ENCODE results near the gene CD44.

CD44 gene

DNA sequence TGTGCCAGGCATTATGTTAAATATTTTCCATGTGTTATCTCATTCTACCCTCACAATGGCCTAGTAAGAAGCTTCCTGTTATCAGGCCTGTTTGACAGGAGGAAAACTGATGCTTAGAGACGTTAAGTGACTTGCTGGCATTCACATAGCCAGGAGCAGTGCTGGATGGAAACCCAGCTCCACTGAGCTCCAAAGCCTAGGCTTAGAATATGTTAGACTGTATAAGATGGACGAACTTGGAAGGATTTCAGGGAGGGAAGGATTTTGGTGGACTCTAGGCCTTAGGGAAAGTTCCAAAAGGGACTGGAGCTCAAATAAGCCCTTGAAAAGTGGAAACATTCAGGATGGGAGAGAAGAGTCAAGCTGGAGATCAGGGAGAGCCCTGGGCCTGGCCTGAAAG, 2.1 kb downstream of the CD44 start:
- no peak for DNase-seq

DNA sequence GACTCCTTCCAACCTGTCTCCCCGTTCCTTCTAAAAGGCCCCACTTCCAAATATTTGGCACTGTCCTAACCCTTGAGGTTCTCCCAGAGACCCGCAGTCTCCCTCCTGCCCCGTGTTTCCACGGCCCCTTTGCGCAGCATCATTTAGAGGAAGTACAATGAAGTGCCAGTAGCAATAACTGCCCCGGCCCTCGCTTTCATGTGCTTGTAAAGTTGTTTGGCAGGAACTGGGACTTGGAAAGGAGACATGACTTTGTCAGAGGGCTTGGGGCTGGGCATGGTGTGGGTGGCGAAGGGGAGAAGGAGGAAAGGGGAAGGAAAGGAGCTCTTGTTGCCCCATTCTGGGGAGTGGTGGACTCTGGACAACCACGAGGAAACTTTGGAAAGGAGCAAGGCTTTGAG, 2.6 kb downstream of the CD44 start:
- no peak for DNase-seq

DNA sequence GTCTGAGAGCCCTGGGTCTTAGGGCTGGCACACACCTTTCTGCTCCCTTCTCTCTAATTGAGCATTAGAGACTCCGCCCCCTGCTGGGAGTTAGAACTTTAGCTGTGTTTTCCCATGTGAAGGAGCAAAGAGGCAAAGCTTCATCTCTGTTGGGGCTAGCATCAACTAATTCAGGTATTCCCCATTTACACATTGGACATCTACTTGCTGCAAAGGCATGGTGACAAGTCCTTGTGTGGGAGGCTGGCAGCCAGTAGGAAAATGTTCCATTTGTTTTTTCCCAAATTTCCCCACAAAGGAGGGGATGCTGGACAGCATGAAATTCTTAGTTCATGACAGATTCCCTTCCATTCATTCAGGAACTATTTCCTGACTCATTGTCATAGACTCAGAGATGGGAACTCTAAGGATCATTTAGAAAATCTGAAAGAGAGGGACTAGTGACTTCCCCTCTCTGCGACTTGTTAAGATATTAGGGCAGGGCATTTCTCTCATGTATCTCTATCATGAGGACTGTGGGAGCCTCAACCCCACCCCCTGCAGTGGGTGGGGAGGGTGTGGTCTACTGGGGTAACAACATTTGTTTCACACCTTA, 3.6 kb downstream of the CD44 start:
- DNase-seq, result no peak

DNA sequence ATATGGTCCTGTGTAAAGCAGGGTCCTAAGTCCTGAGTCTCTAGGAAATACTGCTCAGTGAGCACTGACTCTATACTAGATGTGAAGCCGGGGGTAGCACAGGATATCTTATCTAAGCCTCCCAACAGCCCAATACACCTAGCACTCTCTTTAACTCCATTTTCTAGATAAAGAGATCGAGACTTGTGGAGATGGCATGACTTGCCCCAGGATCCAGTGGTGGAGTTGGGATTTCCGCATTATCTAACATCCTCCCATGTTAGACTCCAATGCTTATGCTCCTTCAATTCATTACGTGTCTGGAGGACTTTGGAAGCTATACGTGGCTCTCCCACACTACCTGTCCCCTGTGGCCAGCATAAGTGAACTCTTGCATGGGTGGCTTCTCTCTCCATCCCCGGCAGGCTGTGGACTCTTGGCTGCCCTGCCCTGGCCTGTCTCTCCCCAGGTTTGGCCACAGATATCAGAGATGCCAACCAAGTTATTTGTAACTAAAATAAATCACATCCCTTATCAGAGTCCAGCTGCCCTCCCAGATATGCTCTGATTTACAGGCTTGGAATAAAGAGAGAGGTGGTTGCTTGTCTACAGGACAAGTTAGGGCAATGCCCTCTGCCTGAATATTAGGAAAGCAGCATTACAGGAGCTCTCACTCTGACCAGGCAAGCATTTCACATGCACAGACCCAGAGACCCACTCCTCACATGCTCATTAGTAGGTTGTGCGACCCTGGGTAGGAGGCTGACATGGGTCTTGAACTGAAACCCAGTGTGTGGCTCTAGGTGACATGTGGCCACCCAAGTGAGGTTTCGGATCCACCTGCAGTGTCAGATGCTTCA, 4.5 kb downstream of the CD44 start:
- no peak for DNase-seq

DNA sequence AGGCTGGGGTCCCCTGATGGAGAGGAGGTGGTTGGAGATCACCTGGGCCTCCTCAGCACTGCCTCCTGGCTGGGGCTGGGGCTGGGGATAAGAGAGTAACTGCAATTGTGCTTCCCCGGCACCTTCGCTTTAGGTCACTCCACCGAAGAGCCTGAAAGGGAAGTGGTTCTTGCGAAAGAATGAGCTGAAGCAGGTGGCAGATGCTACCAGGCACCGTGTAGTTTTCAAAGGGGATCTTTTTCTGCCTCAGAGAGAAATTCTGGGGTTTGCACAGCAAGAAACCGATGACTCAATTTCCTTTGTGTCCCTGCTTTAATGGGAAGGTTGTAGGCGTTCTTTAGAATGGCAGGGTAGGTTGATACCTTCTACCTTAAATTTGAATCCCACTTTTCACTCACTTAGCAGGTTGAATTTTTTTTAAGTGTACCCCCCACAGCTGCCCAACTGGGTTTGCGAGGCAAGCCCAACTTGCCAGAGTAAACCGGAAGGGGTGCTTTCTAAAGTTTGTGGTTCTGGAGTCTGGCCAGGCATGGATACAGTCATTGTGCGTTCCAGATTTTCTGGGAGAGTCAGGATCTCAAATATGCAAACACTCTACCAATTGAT, 5.3 kb downstream of the CD44 start:
- DNase-seq, result no peak

DNA sequence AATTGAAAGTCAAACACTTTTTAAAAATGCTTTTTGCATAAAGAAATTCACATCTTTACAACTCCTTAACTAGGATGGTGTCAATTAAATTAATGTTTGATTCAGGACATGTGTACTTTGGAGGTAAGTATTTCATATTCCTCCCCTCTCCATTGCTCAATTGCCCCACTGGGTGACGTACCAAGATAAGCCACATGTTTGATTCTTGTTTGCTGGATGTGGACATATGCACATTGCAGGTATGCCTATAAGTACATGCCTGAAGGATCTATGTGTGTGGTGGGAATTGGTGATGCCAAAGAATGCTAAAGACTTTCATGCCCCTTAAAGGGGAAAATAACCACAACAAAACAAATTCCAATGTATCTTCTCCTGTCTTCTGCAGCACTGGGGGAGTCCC, 5.8 kb downstream of the CD44 start:
- DNase-seq, result no peak

DNA sequence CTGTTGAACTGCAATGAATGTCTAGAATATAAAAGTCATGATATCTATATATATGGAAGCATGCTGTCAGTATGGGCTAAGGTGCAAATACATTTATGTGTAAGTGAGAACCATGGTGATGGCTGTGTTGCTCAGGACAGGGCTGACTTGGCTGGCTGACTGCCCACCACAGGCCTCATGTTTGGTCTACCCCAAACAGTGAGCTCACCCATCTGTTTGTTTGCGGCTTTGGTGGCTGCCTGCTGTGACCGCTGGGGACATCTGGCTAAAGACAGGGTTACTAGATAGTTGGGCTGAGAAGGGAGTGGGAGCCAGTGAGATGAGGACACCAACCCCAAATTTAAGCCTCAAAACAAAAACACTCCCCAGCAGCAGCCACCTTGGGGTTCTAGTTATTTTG, 6.3 kb downstream of the CD44 start:
- no peak for DNase-seq

DNA sequence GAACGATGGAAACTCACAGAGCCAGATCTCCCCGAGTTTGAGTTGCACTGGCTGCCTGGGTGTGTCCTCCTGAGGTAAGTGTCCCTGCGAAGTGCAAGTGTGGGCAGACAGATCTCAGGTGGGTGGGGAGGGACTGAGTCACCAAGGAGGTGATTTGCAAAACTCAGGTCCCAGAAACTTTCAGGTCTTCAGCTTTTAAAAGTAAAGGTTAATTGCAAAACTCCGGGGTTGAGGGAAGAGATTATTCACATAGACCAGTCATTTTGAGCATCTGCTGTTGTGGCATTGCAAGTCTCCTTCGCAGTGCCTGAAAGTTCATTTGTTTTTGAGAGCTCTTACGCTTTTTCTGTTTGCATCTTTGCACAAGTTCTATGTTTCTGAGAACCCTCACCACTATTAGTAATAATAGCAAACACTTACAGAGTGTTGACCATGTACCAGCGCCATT, 7.1 kb downstream of the CD44 start:
- no peak for DNase-seq

DNA sequence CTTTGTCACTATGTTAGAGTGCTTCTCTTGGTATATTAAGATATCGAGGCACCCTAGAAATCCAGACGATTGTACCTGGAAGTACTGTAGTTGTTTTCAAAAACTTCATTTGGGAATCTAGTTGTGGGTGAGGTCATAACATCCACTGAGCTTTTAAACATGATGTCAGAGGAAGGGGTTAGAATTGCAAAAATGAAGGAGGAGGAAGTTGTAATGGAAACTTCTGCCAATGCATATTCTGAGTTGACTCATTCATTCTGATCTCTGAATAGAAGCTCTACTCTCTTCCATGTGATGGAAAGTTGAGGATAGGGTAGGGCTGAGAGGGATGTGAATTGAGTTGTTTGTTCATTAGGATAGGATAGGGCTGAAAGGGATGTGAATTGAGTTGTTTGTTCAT, 7.7 kb downstream of the CD44 start:
- no peak for DNase-seq

DNA sequence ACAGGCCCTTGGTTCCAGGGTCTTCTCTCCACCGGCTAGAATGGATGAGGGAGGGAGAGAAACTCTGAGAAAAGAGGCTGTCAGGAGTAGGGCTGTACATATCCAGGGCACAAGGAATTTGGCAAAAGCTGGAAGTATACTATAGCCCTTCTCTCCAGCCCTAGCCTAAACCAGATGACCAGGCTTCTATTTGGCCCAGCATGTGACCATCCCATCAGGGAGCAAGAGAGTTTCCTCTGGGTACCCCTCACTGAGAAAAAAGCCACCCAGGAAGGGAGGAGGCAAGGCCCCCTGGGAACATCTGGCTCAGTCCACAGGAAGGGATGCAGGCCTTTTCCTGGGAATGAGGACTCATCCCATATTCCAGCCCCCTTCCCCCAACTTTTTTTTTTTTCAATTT, 8.3 kb downstream of the CD44 start:
- no peak for DNase-seq

DNA sequence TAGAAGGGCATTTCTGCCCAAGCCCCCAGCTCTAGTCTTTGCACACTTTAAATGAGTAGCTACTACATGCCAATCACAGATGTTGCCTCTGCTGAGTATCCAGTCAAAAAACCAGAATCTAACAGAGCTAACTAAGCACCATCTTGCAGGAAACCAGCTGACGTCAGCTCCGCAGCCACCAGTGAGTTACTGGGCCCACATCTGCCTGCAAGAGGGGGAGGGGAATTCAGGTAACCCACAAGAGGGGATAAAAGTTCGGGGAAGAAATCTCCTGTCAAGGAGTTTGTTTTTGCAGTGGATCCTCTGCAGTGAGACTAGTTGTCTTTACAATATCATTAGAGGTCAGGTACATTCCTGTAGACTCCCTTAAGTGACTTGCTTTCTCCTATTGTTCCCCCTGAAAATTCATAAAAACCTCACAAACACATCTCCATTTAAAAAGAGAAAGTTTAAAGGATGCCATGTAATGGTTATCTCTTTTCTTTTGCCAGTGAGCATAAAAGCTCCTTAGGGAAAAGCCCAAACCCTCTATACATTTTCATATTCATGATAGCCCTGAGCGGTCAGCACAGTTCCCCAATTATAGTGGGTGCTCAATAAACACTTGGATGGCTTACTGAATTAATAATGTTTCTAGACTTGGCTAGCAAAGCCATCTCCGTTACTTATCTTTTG, 9.3 kb downstream of the CD44 start:
- no peak for DNase-seq

DNA sequence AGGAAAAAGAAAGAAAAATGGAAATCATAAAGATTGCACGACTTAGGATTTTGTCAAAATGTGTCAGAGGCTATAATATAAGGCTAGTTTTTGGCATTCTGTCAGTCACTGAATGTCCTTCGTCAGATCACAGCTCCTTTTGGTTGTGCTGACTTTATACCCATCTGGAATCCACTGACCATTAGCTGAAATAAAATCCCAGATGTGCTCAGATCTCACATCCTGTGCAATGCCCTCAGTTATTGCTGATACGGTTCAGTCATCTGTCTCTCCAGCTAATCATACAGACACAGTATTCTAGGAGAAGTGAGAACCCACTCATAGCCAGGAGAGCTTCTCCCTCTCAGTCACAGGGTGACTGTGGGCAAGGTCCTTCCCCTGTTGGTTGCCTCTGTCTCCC, 11.5 kb downstream of the CD44 start:
- DNase-seq, result no peak

DNA sequence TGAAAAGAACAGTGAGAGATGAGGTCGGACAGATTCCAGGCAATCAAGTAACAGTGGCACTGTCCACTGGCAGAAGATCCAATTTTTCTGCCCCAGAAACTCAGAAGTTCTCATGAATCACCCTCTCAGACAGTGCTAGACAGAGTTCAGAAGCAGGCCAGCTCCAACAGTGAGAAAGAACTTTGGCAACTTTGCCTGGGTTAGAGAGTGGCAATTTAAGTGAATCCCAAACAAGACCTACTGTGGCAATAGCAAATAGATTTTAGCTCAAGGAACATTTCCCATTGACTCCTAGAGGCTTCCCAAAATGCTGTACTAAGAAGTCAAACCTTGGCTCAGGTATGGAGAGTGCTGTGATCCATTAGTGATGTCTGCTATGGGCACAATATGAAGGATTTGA, 12.3 kb downstream of the CD44 start:
- DNase-seq, result no peak

DNA sequence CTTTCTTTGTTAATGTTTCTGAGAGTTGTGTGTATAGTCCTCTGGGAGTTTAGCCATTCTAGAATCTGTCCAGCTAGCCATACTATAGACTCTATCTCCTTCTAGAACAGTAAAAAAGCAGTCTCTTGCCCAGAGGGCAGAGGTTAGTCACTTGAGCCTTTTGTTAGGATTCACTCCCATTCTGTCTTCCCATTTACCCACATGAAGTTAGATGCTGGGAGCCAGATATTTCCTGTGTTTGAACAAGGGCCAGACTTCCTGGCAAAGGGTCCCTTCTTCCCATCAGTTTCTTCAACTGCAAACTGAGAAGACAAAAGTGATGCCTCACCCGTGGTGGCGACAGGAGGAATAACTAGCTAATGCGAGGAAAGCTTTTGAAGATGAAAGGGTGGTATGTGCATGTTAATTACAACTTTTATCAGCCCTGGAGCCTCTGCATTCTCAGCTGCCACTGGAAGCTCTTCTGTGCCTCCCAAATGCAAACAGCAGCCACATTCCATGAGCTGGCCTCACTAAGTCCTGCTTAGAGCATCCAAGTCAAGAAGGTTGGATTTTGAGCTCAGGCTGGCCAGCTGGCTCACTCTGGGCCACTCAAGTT, 12.8 kb downstream of the CD44 start:
- DNase-seq, result no peak

DNA sequence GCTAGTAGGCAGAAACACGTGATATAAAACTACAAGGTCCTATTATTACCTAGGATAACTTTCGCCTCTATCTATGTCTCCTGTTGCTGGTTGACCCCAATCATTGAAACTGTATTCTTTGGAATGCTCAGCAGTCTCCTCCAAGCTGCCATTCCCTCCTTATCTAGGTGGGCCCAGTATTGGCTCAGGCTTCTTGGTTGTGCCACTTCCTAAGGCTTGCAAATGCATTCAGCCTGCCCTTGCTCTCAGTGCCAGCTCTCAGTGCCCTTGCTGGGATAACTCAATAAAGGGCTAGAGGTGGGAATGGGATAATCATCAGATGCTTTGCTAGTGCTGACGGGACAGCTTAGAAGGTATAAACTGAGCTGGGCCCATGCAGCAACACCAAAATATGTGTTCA, 13.6 kb downstream of the CD44 start:
- DNase-seq, result no peak

DNA sequence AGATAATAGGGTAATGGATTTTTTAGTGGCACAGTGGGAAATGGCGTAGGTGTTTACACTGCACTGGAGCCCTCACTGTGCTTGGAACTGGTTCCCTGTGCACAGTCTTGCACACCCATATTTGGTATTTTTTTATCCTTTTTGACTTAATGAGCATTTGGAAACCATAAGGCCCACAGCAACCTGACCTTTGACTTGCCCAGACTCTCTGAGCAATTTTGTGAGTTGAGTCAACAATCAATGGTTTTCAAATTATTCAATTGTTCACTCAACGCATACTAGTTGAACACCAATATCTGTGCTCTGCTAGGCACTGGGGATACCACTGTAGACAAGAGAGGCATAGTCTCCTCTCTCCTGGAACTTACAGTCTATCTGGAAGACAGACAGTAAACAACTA, 14.3 kb downstream of the CD44 start:
- no peak for DNase-seq

DNA sequence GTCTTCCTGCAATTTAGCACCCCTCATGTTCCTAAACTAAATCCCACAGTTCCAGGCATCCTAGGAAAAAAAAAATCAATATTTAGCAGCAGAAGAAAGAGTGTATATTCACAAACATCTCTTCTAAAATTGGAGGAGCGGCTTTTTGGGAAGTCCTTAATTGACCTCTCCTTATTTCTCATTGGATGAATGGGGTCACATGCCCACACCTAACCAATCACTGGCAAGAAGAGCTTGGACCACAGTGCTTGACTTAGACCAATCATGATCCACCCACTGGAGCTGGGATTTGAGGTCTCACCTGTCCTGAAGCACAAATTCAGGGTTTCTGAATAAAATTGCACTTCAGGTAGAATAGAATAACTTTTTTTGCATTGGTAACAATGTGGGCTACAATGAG, 16.0 kb downstream of the CD44 start:
- DNase-seq, result no peak

DNA sequence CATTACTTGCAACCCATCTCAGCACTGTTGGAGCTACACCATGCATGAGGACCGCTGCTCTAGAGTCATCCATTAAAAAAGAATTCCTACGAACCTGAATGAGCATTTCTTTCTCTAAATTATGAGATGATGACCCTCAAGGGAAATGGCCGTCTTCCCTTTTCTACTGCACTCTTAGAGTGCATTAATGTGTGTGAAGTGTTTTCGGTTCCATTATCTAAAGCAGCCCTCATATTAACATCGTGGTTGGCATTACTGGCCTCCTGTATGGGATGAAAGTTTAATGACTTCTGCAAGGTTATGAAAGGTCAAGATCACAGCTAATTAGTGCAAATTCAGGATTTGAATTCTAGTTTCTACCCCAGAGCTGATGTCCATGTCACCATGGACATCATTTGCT, 16.7 kb downstream of the CD44 start:
- DNase-seq, result no peak

DNA sequence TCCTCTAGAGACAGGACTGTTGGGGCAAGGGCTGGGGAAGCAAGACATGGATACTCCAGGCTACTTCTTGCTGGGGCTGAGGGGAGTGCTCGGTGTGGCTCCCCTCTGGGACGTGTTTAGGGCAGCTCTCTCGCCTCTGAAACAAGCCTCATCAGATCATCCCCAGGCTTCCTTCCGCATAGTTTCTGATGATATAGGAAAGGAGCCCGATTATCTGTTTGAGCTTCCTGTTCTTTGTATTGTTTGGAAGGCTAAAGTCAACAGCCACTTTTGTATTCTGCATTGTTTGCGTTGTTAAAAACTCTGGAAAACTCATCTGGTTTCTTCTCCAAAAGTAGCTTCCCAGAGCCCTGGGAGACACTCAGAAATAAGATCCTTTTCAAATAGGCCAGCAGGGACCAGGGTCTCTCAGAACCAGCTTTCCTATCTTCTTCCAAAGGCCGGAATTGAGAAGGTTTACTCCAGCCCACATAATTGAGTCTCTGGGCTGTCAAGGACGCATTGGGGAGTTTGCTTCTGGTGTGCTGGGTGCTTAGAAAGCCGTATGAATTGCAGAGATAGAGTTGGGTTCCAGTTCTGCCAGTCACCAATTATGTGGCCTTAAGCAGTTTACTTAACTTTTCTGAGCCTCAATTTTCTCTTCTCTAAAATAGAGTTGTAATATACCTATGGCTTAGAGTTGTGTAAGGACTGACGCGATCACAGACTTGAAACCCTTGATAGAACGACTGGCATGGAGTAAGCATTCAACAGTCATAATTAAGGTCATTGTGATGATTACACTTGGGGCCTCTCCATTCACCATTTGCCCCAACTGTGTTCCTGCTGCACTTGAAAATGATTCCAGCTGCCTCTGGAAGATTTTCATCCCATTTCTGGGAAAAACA, 19.1 kb downstream of the CD44 start:
- DNase-seq, result no peak

DNA sequence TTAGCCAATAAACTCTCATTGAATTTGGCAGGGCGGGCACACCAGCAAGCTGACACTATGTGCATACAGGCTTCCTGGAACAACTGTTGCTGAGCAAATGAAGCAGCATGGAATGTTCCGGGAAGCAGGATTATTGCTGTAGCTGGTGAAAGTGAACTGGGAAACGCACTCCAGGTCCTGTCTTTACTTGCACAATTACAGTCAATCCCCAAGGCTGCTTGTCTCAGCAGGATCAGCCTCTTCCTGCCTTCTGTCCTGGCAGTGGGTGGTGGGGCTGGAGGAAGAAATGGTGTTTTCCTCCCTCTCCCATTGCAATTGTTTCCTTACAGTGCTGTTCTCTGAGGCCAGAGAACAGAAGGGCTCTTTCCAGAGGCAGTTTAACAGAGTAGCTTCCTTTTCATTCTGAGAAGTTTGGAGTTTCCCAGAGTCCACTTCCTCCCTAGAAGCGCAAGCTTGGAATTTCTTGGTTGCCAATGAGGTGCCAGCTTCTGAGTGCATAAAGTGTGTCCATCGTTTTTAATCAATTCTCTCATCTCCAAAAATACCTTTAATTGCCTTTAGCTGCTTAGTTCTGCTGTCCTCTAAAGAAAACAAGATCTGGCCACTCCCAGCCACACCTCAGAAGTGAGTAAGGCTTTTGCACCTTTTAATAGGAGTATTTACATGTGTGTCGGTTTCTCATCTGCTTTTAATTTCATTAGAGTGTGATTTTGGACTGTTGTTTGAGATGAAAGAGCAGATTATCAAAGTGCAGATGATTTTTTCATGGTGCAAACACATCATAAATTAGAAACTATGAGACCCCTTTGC, 19.9 kb downstream of the CD44 start:
- no peak for DNase-seq

DNA sequence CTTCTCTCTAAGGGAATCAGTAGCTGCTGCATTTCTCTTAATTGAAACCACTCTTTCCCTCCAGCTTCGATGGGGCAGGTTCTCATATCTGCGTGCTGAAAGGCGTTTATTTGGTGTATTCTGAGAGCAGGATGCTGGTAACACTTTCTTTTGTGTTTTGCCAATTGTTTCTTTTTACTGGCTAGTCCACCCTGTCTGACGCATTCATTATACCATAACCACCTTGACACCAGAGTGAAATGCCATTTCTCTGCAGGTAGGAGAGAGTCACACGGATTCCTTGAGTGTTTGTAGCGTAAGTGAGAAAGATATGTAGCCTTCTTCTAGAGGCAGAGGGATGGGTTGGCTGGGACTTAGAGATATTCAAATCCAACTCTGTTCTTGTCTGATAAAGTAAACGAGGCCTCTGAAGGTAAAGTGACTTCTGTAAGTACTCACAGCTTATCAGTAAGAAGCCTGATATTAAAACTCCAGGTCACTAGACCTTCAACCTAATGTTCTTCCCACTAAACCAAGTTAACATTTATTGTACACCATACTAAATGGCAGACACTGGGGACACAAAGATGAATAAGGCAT, 21.4 kb downstream of the CD44 start:
- DNase-seq, result no peak
